SK-N-SH (cell line): Measurements from ENCODE around the gene KLHL30.

Experiments used
- CHD2 ChIP-seq: fragments of 150-350 bp; IDR thresholded peaks from 2 replicates; pipeline ENCODE4 v1.6.1; 2018; ENCODE audit warnings: low read length; ENCODE audit not compliant: partially characterized antibody
- CTCF ChIP-seq: fragments of 200-600 bp; sonication (generic); IDR thresholded peaks from 2 replicates; pipeline ENCODE4 v1.6.1; 2017; ENCODE audit warnings: antibody characterized with exemption, mild to moderate bottlenecking, moderate library complexity
- GABPA ChIP-seq: IDR thresholded peaks from 2 replicates; pipeline ENCODE4 v1.4.0; 2012; ENCODE audit warnings: low read depth, mild to moderate bottlenecking
- NFIC ChIP-seq: IDR thresholded peaks from 2 replicates; pipeline ENCODE4 v1.4.0; 2012; ENCODE audit warnings: borderline replicate concordance
- NRF1 ChIP-seq: IDR thresholded peaks from 2 replicates; pipeline ENCODE4 v1.6.1; 2012; ENCODE audit warnings: low read depth, mild to moderate bottlenecking, low read length
- POLR2AphosphoS5 ChIP-seq: IDR thresholded peaks from 2 replicates; pipeline ENCODE4 v1.6.1; 2012; ENCODE audit warnings: low read depth, low read length
- RCOR1 ChIP-seq: fragments of 150-350 bp; IDR thresholded peaks from 2 replicates; pipeline ENCODE4 v1.6.1; 2017; ENCODE audit warnings: antibody characterized with exemption, low read length
- REST ChIP-seq: IDR thresholded peaks from 2 replicates; pipeline ENCODE4 v1.6.1; 2012; ENCODE audit warnings: mild to moderate bottlenecking, low read depth, low read length, moderate library complexity
- RXRA ChIP-seq: IDR thresholded peaks from 2 replicates; pipeline ENCODE4 v1.4.0; 2012; ENCODE audit warnings: low read depth, mild to moderate bottlenecking, borderline replicate concordance
- USF1 ChIP-seq: IDR thresholded peaks from 2 replicates; pipeline ENCODE4 v1.4.0; 2012; ENCODE audit warnings: low read depth, borderline replicate concordance
- YY1 ChIP-seq: IDR thresholded peaks from 2 replicates; pipeline ENCODE4 v1.4.0; 2012; ENCODE audit warnings: low read depth, mild to moderate bottlenecking
- ZBTB33 ChIP-seq: IDR thresholded peaks from 2 replicates; pipeline ENCODE4 v1.4.0; 2012; ENCODE audit warnings: low read depth, borderline replicate concordance

GRCh38 chr2:238129166-238130010, 9.1 kb upstream of the KLHL30 start:
- no peak for TF ChIP-seq RCOR1
- no peak for TF ChIP-seq YY1
- no peak for TF ChIP-seq CTCF
- TF ChIP-seq USF1: no peak
- TF ChIP-seq REST: no peak
- TF ChIP-seq RXRA: no peak
- TF ChIP-seq POLR2AphosphoS5: no peak
- TF ChIP-seq CHD2: no peak
- no peak for TF ChIP-seq ZBTB33
- TF ChIP-seq NFIC: no peak
- no peak for TF ChIP-seq NRF1
- TF ChIP-seq GABPA: no peak
